ENCODE results near the gene ZMYND8.
A peak's percentile ranks its signal among the peaks of the same experiment; 100 is the strongest.
"Not testable (repeated sequence)": the region's sequence is repeated elsewhere in the genome, so short reads cannot be mapped to it uniquely, and the experiment has no call there.

ZMYND8 gene

DNA sequence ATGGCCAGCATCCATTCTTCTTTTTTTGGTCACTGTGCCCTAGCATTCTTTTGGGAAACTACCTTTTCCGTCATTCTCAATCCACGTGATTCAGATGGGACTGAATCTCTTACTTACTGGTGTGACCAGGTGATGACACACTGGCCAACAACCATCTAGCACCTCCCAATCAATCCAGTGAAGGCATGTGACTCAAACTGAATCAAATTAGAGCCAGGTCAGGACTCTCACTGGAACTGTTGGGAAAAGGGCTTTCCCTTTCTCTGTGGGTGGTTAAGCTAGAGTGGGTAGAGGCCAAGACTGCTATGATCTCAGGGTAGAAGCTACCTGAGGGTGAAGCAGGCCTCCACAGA, 36.2 kb upstream of the ZMYND8 start:
- no peak for DNase-seq (ENCODE audit: low read depth)
- TF ChIP-seq, protein P1, sequence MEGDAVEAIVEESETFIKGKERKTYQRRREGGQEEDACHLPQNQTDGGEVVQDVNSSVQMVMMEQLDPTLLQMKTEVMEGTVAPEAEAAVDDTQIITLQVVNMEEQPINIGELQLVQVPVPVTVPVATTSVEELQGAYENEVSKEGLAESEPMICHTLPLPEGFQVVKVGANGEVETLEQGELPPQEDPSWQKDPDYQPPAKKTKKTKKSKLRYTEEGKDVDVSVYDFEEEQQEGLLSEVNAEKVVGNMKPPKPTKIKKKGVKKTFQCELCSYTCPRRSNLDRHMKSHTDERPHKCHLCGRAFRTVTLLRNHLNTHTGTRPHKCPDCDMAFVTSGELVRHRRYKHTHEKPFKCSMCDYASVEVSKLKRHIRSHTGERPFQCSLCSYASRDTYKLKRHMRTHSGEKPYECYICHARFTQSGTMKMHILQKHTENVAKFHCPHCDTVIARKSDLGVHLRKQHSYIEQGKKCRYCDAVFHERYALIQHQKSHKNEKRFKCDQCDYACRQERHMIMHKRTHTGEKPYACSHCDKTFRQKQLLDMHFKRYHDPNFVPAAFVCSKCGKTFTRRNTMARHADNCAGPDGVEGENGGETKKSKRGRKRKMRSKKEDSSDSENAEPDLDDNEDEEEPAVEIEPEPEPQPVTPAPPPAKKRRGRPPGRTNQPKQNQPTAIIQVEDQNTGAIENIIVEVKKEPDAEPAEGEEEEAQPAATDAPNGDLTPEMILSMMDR (IDR thresholded peaks at IDR 0.05; ENCODE audit: low read length, missing control alignments): no peak

DNA sequence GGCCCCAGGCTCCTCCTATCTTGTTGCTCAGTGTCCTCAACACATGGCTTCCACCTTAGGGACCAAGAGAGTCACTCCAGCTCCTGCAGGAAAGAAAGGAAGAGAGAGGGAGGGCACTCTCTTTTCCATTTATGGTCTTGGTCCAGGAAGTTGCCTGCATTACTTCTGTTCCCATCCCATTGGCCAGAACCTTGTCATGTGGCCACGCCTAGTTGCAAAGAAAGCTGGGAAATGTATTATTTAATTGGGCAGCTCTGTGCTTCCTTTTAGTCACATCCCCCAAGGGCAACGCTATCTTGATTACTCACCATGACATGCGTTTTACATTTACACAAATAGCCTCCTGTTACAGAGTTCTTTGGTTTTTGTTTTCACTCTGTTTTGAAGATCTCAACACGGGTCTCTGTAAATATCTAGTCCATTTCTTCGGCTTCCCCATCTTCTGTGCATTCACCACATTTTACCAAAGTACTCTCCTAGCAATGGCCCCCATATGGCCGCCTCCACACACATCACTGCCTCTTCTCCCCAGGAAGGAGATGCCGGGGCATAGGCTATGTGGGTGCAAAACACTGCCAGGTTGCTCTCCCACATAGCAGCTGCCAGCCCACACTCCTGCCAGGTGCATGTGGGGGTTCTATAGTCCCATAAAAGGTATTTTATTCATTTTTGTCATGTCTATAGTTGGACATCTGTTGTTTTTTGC, 35.7 kb upstream of the ZMYND8 start:
- H3K4me3 ChIP-seq (replicated peaks; ENCODE audit: low read depth, low read length): no peak overlapping the region
- TF ChIP-seq, protein P1 (IDR thresholded peaks at IDR 0.05; ENCODE audit: low read length, missing control alignments): no peak
- peak; percentile 95 for DNase-seq (ENCODE audit: low read depth)

More for the DNA sequence above, 36.2 kb upstream of the ZMYND8 start:
- H3K4me3 ChIP-seq (replicated peaks; ENCODE audit: low read depth, low read length): no peak overlapping the region

DNA sequence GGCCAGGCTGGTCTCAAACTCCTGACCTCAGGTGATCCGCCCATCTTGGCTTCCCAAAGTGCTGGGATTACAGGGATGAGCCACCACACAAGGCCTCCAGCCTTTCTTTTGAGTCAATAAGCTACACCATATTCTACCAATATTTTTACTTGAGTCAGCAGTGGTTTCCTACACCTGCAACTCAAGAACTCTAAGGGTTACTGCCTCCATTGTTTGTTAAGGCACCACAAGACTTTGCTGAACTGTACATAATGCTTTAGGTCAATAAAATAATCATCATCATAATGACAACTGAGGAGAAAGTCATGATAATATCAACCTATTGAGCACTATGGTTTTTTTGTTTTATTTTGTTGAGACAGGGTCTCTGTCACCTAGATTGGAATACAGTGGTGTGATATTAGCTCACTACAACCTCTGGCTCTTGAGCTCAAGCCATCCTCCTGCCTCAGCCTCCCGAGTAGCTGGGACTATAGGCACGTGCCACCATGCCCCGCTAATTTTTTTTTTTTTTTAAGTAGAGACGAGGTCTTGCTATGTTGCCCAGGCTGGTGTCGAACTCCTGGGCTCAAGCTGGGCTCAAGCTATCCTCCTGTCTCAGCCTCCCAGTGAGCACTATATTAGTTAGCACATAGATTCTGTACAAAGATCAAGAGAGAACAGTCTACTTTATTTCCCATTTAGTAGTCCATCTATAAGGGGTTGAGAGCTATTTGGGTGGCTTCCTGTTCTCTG, 34.9 kb upstream of the ZMYND8 start:
- TF ChIP-seq, protein P1 (IDR thresholded peaks at IDR 0.05; ENCODE audit: low read length, missing control alignments): no peak
- H3K4me3 ChIP-seq (replicated peaks; ENCODE audit: low read depth, low read length): no peak overlapping the region
- DNase-seq (ENCODE audit: low read depth): no peak

DNA sequence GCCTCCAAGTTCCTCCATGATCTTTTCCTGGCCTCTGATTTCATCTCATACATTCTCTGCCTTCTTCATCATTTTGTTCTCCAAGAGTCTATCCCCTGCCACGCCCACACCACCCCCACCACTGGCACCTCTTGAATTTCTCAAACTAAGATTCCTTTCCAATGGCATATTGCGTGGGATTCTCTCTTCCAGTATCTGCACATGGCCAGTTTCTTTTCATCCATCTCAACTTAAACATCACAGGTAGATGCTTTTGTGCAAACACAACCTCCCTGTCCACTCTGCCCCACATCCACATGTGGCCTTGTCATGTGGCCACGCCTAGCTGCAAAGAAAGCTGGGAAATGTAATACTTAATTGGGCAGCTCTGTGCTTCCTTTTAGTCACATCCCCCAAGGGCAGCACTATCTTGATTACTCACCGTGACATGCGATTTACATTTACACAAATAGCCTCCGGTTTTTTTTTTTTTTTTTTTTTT, 33.4 kb upstream of the ZMYND8 start:
- TF ChIP-seq, protein P1 (IDR thresholded peaks at IDR 0.05; ENCODE audit: low read length, missing control alignments): no peak
- no peak overlapping the region for H3K4me3 ChIP-seq (replicated peaks; ENCODE audit: low read depth, low read length)
- peak; percentile 59 for DNase-seq (ENCODE audit: low read depth)

DNA sequence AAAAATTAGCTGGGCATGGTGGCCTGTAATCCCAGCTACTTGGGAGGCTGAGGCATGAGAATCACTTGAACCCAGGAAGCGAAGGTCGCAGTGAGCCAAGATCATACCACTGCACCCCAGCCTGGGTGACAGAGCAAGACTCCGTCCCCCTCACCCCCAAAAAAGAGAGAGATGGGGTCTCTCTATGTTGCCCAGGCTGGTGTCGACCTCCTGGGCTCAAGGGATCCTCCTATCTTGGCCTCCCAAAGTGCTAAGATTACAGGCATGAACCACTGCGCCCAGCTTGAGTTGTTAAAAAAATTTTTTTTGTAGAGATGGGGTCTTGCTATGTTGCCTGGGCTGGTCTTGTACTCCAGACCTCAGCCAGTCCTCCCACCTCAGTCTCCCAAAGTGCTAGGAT, 29.5 kb upstream of the ZMYND8 start:
- DNase-seq (ENCODE audit: low read depth): not testable (repeated sequence)

DNA sequence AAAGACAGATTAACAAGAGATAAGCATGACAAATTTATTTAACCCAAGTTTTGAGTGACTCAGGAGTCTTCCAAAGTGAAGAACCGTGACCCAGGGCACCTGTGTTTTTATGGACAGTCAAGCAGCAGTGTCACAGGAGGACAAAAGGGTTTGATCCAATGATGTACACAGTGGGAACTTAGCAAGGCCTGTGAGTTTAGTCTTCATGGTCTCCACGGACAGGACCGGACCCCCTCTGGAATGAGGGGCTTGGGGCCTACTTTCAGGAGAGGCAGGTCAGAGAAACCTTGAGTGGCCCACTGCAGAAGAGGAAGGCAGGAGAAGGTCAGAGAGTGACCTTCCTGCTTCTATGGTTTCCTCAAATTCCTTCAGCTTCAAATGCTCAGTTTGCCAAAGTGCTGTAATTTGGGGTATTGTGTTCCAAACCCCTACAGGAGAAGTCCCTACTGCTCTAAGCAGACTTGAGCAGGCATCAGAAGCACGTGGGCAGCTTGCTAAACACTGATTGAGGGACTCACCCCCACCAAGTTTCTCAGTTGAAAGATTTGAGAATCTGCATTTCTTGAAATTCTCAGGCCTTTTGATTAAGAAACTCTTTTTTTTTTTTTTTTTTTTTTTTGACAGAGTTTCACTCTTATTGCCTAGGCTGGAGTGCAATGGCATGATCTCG, 26.4 kb upstream of the ZMYND8 start:
- no peak for DNase-seq (ENCODE audit: low read depth)
- TF ChIP-seq, protein P1 (IDR thresholded peaks at IDR 0.05; ENCODE audit: low read length, missing control alignments): no peak

More for the DNA sequence above, 29.5 kb upstream of the ZMYND8 start:
- H3K4me3 ChIP-seq (replicated peaks; ENCODE audit: low read depth, low read length): not testable (repeated sequence)

DNA sequence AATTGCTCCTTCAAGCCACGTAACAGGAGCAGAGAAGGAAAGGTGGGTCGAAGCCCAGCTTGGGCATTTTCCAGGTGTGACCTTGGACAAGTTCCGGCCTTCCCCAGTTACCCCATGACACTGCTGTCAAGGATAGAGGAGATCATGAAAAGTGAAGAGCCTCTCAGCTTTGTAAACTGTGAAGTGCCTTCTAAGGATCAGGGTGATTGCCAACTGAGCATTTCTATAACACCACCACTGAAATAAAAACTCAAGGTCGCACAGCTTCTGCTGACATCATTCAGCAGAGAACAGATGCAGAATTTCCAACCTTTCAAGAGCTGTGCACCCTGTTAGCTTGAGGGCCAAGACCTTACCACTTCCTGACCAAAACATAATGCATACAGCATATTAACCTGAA, 24.0 kb upstream of the ZMYND8 start:
- TF ChIP-seq, protein P1 (IDR thresholded peaks at IDR 0.05; ENCODE audit: low read length, missing control alignments): no peak
- DNase-seq (ENCODE audit: low read depth): peak; percentile 57
- H3K4me3 ChIP-seq (replicated peaks; ENCODE audit: low read depth, low read length): no peak overlapping the region

More for the DNA sequence above, 26.4 kb upstream of the ZMYND8 start:
- no peak overlapping the region for H3K4me3 ChIP-seq (replicated peaks; ENCODE audit: low read depth, low read length)
